Stimulated activated memory B cell treated with anti-CD40 and anti-IgM and Interleukin-4, amounts not matched to agents 10 μg/mL and 1 μg/mL and 100 μg/mL, for 72 hours (primary cell): ENCODE data around the gene STK31.
"Not testable (repeated sequence)": the region's sequence is repeated elsewhere in the genome, so short reads cannot be mapped to it uniquely, and the experiment has no call there.

Experiments
- ATAC-seq: fragments of 150-1000 bp; cut with Tn5 transposase; 2 replicates; pipeline ENCODE4 v1.10.0; 2021
- H3K27ac Mint-ChIP-seq: one replicate; pipeline ENCODE4 v1.8.0; 2022; ENCODE audit warnings: mild to moderate bottlenecking, mixed read lengths
- H3K27me3 Mint-ChIP-seq: one replicate; pipeline ENCODE4 v1.8.0; 2022; ENCODE audit warnings: mixed read lengths
- H3K36me3 Mint-ChIP-seq: one replicate; pipeline ENCODE4 v1.8.0; 2022; ENCODE audit warnings: mixed read lengths
- H3K4me1 Mint-ChIP-seq: one replicate; pipeline ENCODE4 v1.8.0; 2022; ENCODE audit warnings: mixed read lengths
- H3K4me3 Mint-ChIP-seq: one replicate; pipeline ENCODE4 v1.8.0; 2022; ENCODE audit warnings: mild to moderate bottlenecking, moderate library complexity, mixed read lengths
- H3K9me3 Mint-ChIP-seq: one replicate; pipeline ENCODE4 v1.8.0; 2022; ENCODE audit warnings: mixed read lengths

Gene STK31

GRCh38 chr7:23828125-23828524 is 118.1 kb downstream of the STK31 start:
- H3K4me1 Mint-ChIP-seq, result not testable (repeated sequence)

GRCh38 chr7:23832733-23833132 is 122.7 kb downstream of the STK31 start:
- not testable (repeated sequence) for ATAC-seq, H3K4me3 Mint-ChIP-seq, H3K27ac Mint-ChIP-seq, H3K36me3 Mint-ChIP-seq, H3K4me1 Mint-ChIP-seq
- peaks cover 18% of the 10 kb centered on the region for H3K27me3 Mint-ChIP-seq
- peaks cover 23% of the 10 kb centered on the region for H3K9me3 Mint-ChIP-seq

More at GRCh38 chr7:23828125-23828524, 118.1 kb downstream of the STK31 start:
- Mint-ChIP-seq H3K27me3 (peaks cover 17% of the 10 kb centered on the region), H3K36me3 (peaks cover 12% of the 10 kb centered on the region), H3K9me3 (peaks cover 20% of the 10 kb centered on the region)
- ATAC-seq, H3K27ac Mint-ChIP-seq, H3K4me3 Mint-ChIP-seq: not testable (repeated sequence)

GRCh38 chr7:23833405-23833804 is 123.4 kb downstream of the STK31 start:
- Mint-ChIP-seq H3K27ac (no peak overlapping the region), H3K9me3 (peaks cover 25% of the 10 kb centered on the region), H3K4me3 (no peak overlapping the region), H3K36me3 (peaks cover 8% of the 10 kb centered on the region), H3K27me3 (peaks cover 18% of the 10 kb centered on the region), H3K4me1 (no peaks in the 10 kb centered on the region)
- no peak for ATAC-seq

GRCh38 chr7:23844837-23845236 is 134.8 kb downstream of the STK31 start:
- not testable (repeated sequence) for H3K4me1 Mint-ChIP-seq, H3K27ac Mint-ChIP-seq, ATAC-seq, H3K36me3 Mint-ChIP-seq, H3K4me3 Mint-ChIP-seq
- peaks cover 22% of the 10 kb centered on the region for H3K9me3 Mint-ChIP-seq
- peaks cover 39% of the 10 kb centered on the region for H3K27me3 Mint-ChIP-seq

GRCh38 chr7:23852135-23852534 is 142.1 kb downstream of the STK31 start:
- Mint-ChIP-seq H3K4me1 (no peaks in the 10 kb centered on the region), H3K27me3 (no peaks in the 10 kb centered on the region), H3K36me3 (no peaks in the 10 kb centered on the region), H3K27ac (no peak overlapping the region), H3K4me3 (no peak overlapping the region), H3K9me3 (peaks cover 16% of the 10 kb centered on the region)
- ATAC-seq, result no peak

GRCh38 chr7:23852988-23853387 is 143.0 kb downstream of the STK31 start:
- no peak overlapping the region for H3K4me3 Mint-ChIP-seq

GRCh38 chr7:23863209-23863787 is 153.3 kb downstream of the STK31 start:
- Mint-ChIP-seq H3K27me3 (peaks cover 9% of the 10 kb centered on the region), H3K4me1 (no peaks in the 10 kb centered on the region), H3K9me3 (no peaks in the 10 kb centered on the region), H3K36me3 (no peaks in the 10 kb centered on the region), H3K27ac (no peak overlapping the region), H3K4me3 (no peak overlapping the region)
- ATAC-seq, result no peak

More at GRCh38 chr7:23852988-23853387, 143.0 kb downstream of the STK31 start:
- H3K36me3 Mint-ChIP-seq, result no peaks in the 10 kb centered on the region
- H3K27me3 Mint-ChIP-seq, result no peaks in the 10 kb centered on the region
- H3K27ac Mint-ChIP-seq, result no peak overlapping the region
- H3K4me1 Mint-ChIP-seq, result no peaks in the 10 kb centered on the region
- ATAC-seq, result no peak
- H3K9me3 Mint-ChIP-seq, result peaks cover 13% of the 10 kb centered on the region

- H3K4me1 Mint-ChIP-seq, result no peaks in the 10 kb centered on the region
- no peaks in the 10 kb centered on the region for H3K9me3 Mint-ChIP-seq
- no peak overlapping the region for H3K4me3 Mint-ChIP-seq
- H3K27ac Mint-ChIP-seq, result no peak overlapping the region
- no peaks in the 10 kb centered on the region for H3K36me3 Mint-ChIP-seq
- peaks cover 18% of the 10 kb centered on the region for H3K27me3 Mint-ChIP-seq
- ATAC-seq, result no peak
Observed at GRCh38 chr7:23864973-23865372, 155.0 kb downstream of the STK31 start.

- Mint-ChIP-seq H3K27me3 (peaks cover 26% of the 10 kb centered on the region), H3K27ac (no peak overlapping the region), H3K36me3 (no peaks in the 10 kb centered on the region), H3K4me1 (no peaks in the 10 kb centered on the region), H3K4me3 (no peak overlapping the region), H3K9me3 (peaks cover 5% of the 10 kb centered on the region)
- no peak for ATAC-seq
Observed at GRCh38 chr7:23873306-23873705, 163.3 kb downstream of the STK31 start.

GRCh38 chr7:23876526-23876925 is 166.5 kb downstream of the STK31 start:
- H3K4me1 Mint-ChIP-seq, ATAC-seq, H3K9me3 Mint-ChIP-seq, H3K27ac Mint-ChIP-seq, H3K4me3 Mint-ChIP-seq, H3K27me3 Mint-ChIP-seq, H3K36me3 Mint-ChIP-seq: not testable (repeated sequence)
